ENCODE measurements around the gene CAV1.

CAV1 gene

GRCh38 chr7:116601426-116601825, 76.6 kb downstream of the CAV1 start:
- Histone ChIP-seq H3K4me3 (ENCODE audit: low read depth in 1 of 2, low read length in 2 of 2) (no peak overlapping the region), H3K9me3 (ENCODE audit: control insufficient read depth in 1 of 2, low read length in 2 of 2) (no peaks in the 10 kb centered on the region), H3K27ac (ENCODE audit: low read length) (no peak overlapping the region), H3K36me3 (ENCODE audit: control insufficient read depth in 1 of 2, insufficient read depth in 2 of 2, low read length in 2 of 2) (no peaks in the 10 kb centered on the region), H3K27me3 (ENCODE audit: low read depth, low read length) (no peaks in the 10 kb centered on the region), H3K4me1 (ENCODE audit: control insufficient read depth in 1 of 2, insufficient read depth in 2 of 2, low read length in 2 of 2) (no peaks in the 10 kb centered on the region)

- Histone ChIP-seq H3K27ac (ENCODE audit: low read length) (no peak overlapping the region), H3K36me3 (ENCODE audit: control insufficient read depth in 1 of 2, insufficient read depth in 2 of 2, low read length in 2 of 2) (no peaks in the 10 kb centered on the region), H3K9me3 (ENCODE audit: control insufficient read depth in 1 of 2, low read length in 2 of 2) (no peaks in the 10 kb centered on the region), H3K4me3 (ENCODE audit: low read depth in 1 of 2, low read length in 2 of 2) (no peak overlapping the region), H3K27me3 (ENCODE audit: low read depth, low read length) (no peaks in the 10 kb centered on the region), H3K4me1 (ENCODE audit: control insufficient read depth in 1 of 2, insufficient read depth in 2 of 2, low read length in 2 of 2) (no peaks in the 10 kb centered on the region)
These were observed 82.5 kb downstream of the CAV1 start for GRCh38 chr7:116607299-116607698.

GRCh38 chr7:116610210-116610609, 85.4 kb downstream of the CAV1 start:
- H3K36me3 ChIP-seq (ENCODE audit: control insufficient read depth in 1 of 2, insufficient read depth in 2 of 2, low read length in 2 of 2): no peaks in the 10 kb centered on the region
- no peaks in the 10 kb centered on the region for H3K4me1 ChIP-seq (ENCODE audit: control insufficient read depth in 1 of 2, insufficient read depth in 2 of 2, low read length in 2 of 2)
- no peak overlapping the region for H3K27ac ChIP-seq (ENCODE audit: low read length)
- no peaks in the 10 kb centered on the region for H3K27me3 ChIP-seq (ENCODE audit: low read depth, low read length)
- H3K9me3 ChIP-seq (ENCODE audit: control insufficient read depth in 1 of 2, low read length in 2 of 2): no peaks in the 10 kb centered on the region
- H3K4me3 ChIP-seq (ENCODE audit: low read depth in 1 of 2, low read length in 2 of 2): no peak overlapping the region

- Histone ChIP-seq H3K27ac (ENCODE audit: low read length) (no peak overlapping the region), H3K4me1 (ENCODE audit: control insufficient read depth in 1 of 2, insufficient read depth in 2 of 2, low read length in 2 of 2) (no peaks in the 10 kb centered on the region), H3K9me3 (ENCODE audit: control insufficient read depth in 1 of 2, low read length in 2 of 2) (no peaks in the 10 kb centered on the region), H3K4me3 (ENCODE audit: low read depth in 1 of 2, low read length in 2 of 2) (no peak overlapping the region), H3K27me3 (ENCODE audit: low read depth, low read length) (no peaks in the 10 kb centered on the region), H3K36me3 (ENCODE audit: control insufficient read depth in 1 of 2, insufficient read depth in 2 of 2, low read length in 2 of 2) (no peaks in the 10 kb centered on the region)
These were observed 85.9 kb downstream of the CAV1 start for GRCh38 chr7:116610721-116611120.

Data from muscle layer of duodenum (tissue), 2 donors.